GM19438 (cell line): ENCODE data around the gene ARMCX5.
A peak's percentile ranks its signal among the peaks of the same experiment; 100 is the strongest.

Experiments
- ATAC-seq: cut with Tn5 transposase; IDR thresholded peaks from one replicate; pipeline ENCODE4 v1.9.1; 2021; ENCODE audit warnings: low read depth; ENCODE audit not compliant: unreplicated experiment

ARMCX5 gene

GRCh38 chrX:102599084-102599950 lies at the start of gene ARMCX5:
TSS of gene ARMCX5 (plus strand) at chrX:102599515. CDS start at chrX:102602142, 2,627 bp downstream.
- peak; percentile 84 for ATAC-seq

DNA sequence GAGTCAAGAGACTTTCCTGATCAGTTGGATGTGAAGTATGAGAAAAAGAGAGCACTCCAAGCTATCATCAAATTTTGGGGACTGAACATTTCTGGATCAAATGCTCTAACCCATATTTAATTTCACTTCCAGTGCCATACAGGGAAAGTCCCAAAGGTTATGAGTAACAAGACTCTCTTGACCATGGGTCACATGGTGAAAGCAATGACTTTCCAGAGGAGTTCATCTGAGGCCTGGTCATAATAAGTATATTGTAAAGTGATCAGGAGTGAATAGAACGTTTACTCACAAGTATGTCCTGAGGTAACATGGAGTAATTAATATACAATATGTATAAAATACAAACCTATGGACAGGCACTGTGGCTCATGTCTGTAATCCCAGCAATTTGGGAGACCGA lies 40.7 kb upstream of the ARMCX5 start:
- no peak for ATAC-seq

DNA sequence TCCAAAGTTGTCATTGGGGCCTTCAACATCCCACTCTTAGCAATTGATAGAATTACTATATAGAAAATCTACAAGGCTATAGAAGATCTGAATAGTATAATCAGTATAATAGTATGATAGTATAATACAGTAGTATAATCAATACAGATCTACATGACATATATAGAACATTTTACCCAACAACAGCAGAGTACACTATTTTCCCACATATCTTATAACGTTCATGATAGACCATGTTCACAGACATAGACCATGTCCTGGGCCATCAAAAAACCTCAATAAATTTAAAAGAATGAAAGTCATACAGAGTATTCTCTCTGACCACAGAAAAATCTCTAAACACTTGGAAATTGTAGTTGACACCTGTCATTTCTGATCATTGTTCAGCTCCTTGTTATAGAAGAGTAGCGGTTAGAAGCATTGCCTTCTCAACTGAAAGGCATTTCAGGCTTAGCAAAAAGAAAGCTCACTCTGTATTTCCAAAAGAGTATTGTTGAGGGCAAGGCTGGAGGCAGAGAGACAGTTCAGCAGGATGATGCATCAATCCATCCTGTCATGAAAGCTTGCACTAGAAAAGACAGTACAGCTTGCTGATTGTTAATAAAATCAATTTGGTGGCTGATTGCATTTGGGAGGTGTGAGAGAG lies 38.8 kb upstream of the ARMCX5 start:
- no peak for ATAC-seq

- ATAC-seq, result no peak
Observed at GRCh38 chrX:102580891-102581290, 18.4 kb upstream of the ARMCX5 start.

- no peak for ATAC-seq
Observed at GRCh38 chrX:102593367-102593766, 5.9 kb upstream of the ARMCX5 start.

- ATAC-seq, result peak; percentile 20
Observed at GRCh38 chrX:102599951-102600579, 750 bp downstream of the ARMCX5 start.

DNA sequence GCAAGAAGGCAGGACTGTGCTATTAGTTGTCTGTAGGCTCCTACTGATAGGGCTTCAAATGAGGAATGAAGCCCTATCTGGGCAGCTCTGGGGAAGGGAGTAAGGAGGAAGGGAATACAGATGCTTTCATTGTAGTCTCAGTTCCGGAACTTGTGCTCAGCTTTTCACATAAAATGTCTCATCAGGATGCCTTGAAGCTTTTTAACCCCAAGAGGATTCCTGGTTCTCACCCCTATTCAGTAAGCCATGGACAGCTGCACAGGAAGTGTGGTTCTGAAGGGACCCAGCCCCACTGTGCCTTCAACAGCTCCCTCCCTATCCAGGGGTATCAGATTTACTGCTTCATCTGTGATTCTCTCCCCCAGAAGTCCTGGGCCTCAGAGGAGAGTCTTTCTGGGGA lies 5.0 kb downstream of the ARMCX5 start:
- no peak for ATAC-seq

- no peak for ATAC-seq
Observed at GRCh38 chrX:102606115-102606514, 6.8 kb downstream of the ARMCX5 start.

DNA sequence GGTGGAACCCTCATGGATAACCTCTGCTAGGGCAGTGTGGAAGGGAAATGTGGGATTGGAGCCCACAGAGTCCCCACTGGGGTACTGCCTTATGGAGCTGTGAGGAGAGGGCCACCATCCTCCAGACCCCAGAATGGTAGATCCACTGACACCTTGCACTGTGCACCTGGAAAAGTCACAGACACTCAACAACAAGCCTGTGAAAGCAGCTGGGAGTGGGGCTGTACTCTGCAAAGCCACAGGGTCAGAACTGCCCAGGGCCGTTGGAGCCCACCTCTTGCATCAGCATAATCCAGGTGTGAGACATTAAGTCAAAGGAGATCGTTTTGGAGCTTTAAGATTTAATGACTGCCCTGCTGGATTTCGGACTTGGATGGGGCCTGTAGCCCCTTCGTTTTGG lies 11.6 kb downstream of the ARMCX5 start:
- no peak for ATAC-seq

- ATAC-seq, result no peak
Observed at GRCh38 chrX:102624105-102624504, 24.8 kb downstream of the ARMCX5 start.

- no peak for ATAC-seq
Observed at GRCh38 chrX:102627640-102628039, 28.3 kb downstream of the ARMCX5 start.

DNA sequence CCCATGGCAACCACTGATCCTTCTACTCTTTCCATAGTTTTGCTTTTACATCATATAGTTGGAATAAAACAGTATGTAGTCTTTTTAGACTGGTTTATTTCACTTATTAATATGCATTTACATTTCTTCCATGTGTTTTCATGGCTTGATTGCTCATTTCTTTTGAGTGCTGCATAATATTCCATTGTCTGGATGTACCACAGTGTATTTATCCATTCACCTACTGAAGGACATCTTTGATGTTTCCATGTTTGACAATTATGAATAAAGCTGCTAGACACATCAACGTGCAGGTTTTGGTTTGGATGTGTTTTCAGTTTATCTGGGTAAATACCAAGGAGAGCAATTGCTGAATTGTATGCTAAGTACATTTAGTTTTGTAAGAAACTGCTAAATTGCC lies 38.2 kb downstream of the ARMCX5 start:
- no peak for ATAC-seq

DNA sequence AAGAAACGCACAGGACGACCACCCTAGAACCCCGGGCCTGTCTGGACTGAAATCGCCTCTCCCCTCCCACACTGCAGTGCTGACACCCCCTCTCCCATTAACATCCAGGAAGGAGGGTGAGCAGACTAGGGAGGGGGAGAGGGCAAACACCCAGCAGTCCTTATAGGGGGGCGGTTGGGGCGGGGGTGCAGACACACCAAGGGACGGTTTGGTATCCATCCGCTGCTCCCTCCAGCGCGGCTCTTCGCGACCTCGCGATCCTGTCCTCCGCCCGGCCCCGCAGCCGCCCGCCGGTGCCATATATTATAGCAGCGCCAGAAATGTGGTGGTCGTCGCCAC lies 51.6 kb downstream of the ARMCX5 start:
- no peak for ATAC-seq

- ATAC-seq, result no peak
Observed at GRCh38 chrX:102651242-102652011, 52.1 kb downstream of the ARMCX5 start, which contains the start of gene GPRASP1. TSS of gene GPRASP1 (plus strand) at chrX:102651483. CDS start at chrX:102653914, 2,431 bp downstream.

GRCh38 chrX:102652031-102652688 lies 52.8 kb downstream of the ARMCX5 start:
- ATAC-seq, result no peak
